ENCODE measurements around the gene CES2.
A peak's percentile ranks its signal among the peaks of the same experiment; 100 is the strongest.

CES2 gene

GRCh38 chr16:66927918-66928649, 7.2 kb upstream of the CES2 start:
- H3K27me3 Mint-ChIP-seq (ENCODE audit: low read depth): peaks cover 48% of the 10 kb centered on the region
- H3K36me3 Mint-ChIP-seq (ENCODE audit: low read depth): peaks cover 7% of the 10 kb centered on the region
- no peak overlapping the region for H3K4me3 Mint-ChIP-seq
- peaks cover 24% of the 10 kb centered on the region for H3K4me1 Mint-ChIP-seq
- H3K9me3 Mint-ChIP-seq: no peaks in the 10 kb centered on the region
- H3K27ac Mint-ChIP-seq: no peak overlapping the region
- no peak for TF ChIP-seq CTCF (IDR thresholded peaks at IDR 0.05; ENCODE audit: unreplicated experiment in 3 of 3)

GRCh38 chr16:66928702-66929388, 6.5 kb upstream of the CES2 start:
- Mint-ChIP-seq H3K4me1 (peaks cover 24% of the 10 kb centered on the region), H3K4me3 (no peak overlapping the region), H3K36me3 (ENCODE audit: low read depth) (peaks cover 8% of the 10 kb centered on the region), H3K9me3 (no peaks in the 10 kb centered on the region), H3K27ac (no peak overlapping the region), H3K27me3 (ENCODE audit: low read depth) (peaks cover 40% of the 10 kb centered on the region)
- peak in 2 of 3 experiments; percentile 30 to 36 for TF ChIP-seq CTCF (IDR thresholded peaks at IDR 0.05; ENCODE audit: unreplicated experiment in 3 of 3)

GRCh38 chr16:66930189-66930588, 5.1 kb upstream of the CES2 start:
- H3K36me3 Mint-ChIP-seq (ENCODE audit: low read depth): peaks cover 10% of the 10 kb centered on the region
- peaks cover 27% of the 10 kb centered on the region for H3K4me1 Mint-ChIP-seq
- peak overlapping the region; percentile 23 to 67 (median 26) for H3K4me3 Mint-ChIP-seq
- H3K9me3 Mint-ChIP-seq: no peaks in the 10 kb centered on the region
- no peak overlapping the region for H3K27ac Mint-ChIP-seq
- peaks cover 29% of the 10 kb centered on the region for H3K27me3 Mint-ChIP-seq (ENCODE audit: low read depth)
- TF ChIP-seq CTCF (IDR thresholded peaks at IDR 0.05; ENCODE audit: unreplicated experiment in 3 of 3): no peak

DNA sequence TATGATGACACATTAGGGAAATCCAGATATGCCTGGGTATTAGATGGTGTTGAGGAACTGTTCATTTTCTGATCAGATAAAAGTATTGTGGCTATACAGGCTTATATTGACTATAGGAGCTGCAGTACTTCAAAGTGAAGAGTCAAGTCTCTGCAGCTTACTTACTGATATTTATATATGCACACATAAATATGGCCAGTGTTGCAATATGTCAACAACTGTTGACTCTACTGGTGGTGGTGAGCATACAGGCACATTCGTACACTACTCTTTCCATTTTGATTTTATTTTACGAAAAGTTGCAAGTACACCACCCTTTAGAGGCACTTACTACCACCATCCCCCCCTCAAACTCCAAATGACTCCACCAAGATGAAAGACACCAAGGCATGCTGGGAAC, 3.7 kb upstream of the CES2 start:
- Mint-ChIP-seq H3K4me1 (peaks cover 25% of the 10 kb centered on the region), H3K4me3 (peak overlapping the region; percentile 94 to 99 (median 99)), H3K27me3 (ENCODE audit: low read depth) (peaks cover 14% of the 10 kb centered on the region), H3K9me3 (no peaks in the 10 kb centered on the region), H3K36me3 (ENCODE audit: low read depth) (peaks cover 10% of the 10 kb centered on the region), H3K27ac (no peak overlapping the region)
- no peak for TF ChIP-seq CTCF (IDR thresholded peaks at IDR 0.05; ENCODE audit: unreplicated experiment in 3 of 3)

GRCh38 chr16:66932076-66932475, 3.2 kb upstream of the CES2 start:
- no peak overlapping the region for H3K27ac Mint-ChIP-seq
- H3K27me3 Mint-ChIP-seq (ENCODE audit: low read depth): peaks cover 10% of the 10 kb centered on the region
- H3K4me3 Mint-ChIP-seq: peak overlapping the region; percentile 94 to 99 (median 99)
- no peak for TF ChIP-seq CTCF (IDR thresholded peaks at IDR 0.05; ENCODE audit: unreplicated experiment in 3 of 3)
- peaks cover 28% of the 10 kb centered on the region for H3K4me1 Mint-ChIP-seq
- no peaks in the 10 kb centered on the region for H3K9me3 Mint-ChIP-seq
- H3K36me3 Mint-ChIP-seq (ENCODE audit: low read depth): peaks cover 10% of the 10 kb centered on the region

All from nephron (organoid).